HG03442 (cell line): ENCODE results near the gene TNK1.

Experiments used
- ATAC-seq: cut with Tn5 transposase; IDR thresholded peaks from one replicate; pipeline ENCODE4 v1.9.1; 2021; ENCODE audit warnings: mild to moderate bottlenecking, moderate library complexity; ENCODE audit not compliant: unreplicated experiment

The TNK1 gene

DNA sequence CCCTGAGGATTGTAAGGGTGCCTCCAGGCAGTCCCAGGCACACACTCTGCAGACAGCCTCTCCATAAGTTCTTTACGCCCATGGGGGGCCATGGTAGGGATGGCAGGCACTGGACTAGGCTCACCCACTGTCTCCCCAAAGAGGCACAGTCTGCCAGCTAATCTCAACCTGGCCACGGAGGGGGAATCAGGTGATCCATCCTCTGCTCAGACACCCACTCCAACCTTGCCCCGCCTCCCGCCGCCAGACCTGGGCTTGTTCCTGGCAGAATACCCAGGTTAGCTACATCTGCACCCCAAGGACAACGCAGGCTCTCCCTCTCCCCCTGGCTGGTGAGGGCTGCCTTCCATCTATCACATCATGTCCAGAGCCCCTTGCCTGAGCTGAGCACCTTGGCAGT lies 28.0 kb downstream of the TNK1 start:
- ATAC-seq: no peak

DNA sequence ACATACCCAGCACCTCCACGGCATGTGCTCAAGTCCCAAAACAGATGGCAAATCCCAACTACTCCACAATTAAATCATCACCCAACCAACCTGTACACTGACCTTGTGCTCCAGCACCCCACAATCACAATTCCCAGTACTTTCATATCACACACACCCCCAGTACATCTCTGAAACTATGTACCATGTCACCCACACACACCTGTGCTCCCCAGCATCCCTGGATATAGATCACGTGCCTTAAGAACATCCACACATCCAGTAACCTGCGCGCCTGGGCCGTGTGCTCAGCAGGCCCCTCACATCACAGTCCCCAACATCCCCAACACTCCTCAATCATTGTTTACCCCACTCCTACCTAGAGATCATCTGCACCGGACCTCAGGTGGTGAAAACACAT lies 28.8 kb downstream of the TNK1 start:
- no peak for ATAC-seq

DNA sequence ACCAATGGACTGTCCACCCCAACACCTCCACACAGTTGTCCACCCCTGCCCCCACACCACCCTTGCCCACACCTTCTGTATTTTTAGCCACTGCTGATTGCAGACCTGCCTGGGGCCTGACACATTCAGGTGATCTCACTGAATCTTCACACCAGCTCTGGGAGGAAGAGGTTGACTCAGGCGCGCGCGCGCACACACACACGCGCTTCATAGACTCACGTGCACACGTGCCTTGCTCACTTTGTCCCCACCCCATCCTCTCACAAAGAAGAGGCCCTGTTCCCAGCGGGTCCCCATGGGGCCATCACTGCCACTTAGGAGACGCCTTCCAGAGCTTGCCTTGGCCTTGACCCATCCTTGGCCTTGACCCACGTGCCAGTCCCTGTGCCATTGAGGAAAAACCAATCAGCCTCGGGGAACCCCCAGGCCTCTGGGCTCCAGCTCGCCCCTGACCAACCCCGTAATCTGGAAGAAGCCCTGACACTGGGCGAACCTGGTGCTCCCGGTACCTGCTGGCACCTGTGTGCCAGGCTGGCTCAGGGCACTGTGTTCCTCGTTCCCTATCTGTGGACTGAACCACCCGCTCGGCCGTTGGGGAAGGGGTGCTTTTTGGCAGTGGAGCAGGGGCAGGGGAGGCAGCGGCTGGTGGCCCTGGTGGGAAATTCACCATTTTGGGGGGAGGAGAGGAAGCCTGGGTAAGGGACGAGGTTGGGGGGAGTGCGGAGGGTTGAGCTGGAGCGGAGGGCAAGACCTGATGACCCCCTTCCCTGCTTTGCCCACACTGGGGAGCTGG lies 29.9 kb downstream of the TNK1 start:
- no peak for ATAC-seq

DNA sequence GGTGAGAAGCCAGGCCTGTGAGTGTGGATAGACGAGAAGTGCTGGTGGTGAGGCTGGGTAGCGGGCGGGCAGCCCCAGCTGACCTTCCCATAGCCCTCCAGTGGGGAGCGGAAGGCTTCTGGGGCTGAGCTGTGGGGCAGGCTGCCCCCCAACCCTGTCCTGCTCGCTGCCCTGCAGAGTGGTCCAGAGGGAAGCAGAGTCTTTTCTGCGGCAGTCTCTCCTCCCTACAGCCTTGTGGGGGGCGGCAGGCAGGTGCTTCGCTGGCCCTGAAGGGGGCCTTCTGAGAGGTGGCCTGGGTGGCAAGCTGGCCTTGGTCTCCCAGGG lies 30.5 kb downstream of the TNK1 start:
- ATAC-seq: no peak

DNA sequence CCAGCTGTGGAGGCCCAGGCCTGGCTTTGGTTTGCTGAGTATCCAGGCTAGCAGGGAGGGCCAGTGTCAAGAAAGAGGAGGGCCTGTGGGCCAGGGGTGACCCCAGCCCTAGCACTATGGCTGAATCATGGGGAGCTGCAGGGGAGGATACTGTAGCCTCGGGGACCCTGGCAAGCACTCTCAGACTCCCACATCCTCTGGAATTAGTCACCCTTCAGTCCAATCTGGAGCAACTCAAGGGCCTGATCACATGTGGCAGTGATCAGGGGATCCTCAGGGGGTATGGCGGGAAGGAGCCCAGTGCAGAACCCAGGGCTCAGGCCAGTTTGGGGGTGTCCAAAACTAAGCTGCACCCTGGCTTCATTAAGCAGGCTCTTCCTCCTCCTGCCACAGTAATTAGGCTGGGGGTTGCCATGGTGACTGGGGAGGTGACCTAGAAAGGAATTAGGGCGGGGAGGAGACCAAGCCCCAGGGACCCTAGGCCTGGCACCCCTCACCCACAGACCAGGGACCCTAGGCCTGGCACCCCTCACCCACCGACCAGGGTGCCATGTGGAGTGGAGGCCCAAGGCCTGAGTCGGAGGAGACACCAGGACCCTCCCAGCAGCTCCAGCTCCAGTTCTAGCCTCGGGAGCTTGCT lies 32.6 kb downstream of the TNK1 start:
- ATAC-seq: no peak

DNA sequence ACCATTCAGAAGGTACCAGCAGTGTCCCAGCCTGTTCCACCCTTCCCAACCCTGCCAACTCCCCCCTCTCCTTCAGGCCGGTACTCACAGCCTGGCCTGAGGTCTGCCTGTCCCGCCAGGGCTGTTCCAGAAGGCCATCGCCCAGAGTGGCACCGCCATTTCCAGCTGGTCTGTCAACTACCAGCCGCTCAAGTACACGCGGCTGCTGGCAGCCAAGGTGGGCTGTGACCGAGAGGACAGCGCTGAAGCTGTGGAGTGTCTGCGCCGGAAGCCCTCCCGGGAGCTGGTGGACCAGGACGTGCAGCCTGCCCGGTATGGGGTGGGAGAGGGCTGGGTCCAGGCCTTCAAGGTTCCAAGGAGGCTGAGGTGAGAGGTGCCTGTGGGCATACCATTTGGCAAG lies 33.9 kb downstream of the TNK1 start:
- ATAC-seq: no peak

DNA sequence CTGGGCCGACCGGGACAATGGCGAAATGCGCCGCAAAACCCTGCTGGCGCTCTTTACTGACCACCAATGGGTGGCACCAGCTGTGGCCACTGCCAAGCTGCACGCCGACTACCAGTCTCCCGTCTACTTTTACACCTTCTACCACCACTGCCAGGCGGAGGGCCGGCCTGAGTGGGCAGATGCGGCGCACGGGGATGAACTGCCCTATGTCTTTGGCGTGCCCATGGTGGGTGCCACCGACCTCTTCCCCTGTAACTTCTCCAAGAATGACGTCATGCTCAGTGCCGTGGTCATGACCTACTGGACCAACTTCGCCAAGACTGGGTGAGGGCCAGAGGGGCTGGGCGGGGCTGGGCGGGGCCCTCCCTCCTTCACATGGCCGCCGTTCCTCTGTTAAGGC lies 34.9 kb downstream of the TNK1 start:
- ATAC-seq: no peak

DNA sequence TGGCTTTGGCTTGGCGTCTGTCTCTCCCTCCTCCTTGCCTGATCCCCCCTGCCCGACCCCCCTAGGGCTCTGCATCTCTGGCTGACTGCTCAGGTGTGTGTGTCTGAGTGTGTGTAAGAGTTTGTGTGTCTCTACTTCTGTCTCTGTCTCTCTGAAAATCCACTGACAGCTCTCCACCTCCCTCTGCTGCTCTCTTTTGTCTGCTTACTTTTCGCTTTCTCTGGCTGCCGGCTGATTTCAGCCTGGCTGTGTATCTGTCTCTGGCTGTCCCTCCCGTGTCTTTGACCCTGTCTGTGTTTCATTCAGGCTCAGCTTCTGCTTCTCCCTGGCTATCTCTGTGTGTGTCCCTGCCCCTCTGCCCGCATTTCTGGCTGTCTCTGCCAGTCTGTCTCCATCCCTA lies 35.4 kb downstream of the TNK1 start:
- no peak for ATAC-seq

DNA sequence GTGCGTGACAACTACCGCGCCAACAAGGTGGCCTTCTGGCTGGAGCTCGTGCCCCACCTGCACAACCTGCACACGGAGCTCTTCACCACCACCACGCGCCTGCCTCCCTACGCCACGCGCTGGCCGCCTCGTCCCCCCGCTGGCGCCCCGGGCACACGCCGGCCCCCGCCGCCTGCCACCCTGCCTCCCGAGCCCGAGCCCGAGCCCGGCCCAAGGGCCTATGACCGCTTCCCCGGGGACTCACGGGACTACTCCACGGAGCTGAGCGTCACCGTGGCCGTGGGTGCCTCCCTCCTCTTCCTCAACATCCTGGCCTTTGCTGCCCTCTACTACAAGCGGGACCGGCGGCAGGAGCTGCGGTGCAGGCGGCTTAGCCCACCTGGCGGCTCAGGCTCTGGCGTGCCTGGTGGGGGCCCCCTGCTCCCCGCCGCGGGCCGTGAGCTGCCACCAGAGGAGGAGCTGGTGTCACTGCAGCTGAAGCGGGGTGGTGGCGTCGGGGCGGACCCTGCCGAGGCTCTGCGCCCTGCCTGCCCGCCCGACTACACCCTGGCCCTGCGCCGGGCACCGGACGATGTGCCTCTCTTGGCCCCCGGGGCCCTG lies 36.3 kb downstream of the TNK1 start:
- no peak for ATAC-seq

DNA sequence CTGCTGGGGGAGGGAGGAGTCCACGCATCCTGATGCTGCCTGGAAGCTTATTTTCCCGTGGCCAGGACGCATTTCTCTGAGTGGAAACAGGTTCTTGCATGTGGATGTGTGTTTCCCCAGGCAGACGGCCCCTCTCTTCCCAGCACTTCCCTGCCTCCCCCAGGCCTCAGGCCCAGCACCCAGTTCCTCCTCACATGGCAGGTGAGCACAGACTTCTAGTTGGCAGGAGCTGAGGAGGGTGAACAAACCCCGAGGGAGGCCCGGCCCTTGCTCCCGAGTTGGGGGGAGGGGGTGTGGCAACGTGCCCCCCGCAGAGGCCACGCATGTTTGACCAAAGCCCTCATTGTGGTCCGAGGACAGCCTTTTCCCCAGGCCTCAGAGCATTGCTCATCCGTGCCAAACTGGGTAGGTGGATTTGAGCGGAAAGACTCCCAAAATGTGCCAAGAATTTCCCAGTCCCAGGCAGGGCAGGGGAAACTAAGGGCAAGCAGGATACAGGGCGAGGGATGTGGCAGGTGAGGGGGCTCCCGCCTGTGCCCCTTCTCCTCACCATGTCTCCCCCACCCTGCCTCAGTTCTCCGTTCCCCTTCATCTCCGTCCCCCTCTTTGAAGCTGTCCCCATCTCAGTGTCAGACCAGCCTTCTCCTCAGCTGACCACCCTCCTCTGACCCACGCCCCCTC lies 37.7 kb downstream of the TNK1 start:
- no peak for ATAC-seq

DNA sequence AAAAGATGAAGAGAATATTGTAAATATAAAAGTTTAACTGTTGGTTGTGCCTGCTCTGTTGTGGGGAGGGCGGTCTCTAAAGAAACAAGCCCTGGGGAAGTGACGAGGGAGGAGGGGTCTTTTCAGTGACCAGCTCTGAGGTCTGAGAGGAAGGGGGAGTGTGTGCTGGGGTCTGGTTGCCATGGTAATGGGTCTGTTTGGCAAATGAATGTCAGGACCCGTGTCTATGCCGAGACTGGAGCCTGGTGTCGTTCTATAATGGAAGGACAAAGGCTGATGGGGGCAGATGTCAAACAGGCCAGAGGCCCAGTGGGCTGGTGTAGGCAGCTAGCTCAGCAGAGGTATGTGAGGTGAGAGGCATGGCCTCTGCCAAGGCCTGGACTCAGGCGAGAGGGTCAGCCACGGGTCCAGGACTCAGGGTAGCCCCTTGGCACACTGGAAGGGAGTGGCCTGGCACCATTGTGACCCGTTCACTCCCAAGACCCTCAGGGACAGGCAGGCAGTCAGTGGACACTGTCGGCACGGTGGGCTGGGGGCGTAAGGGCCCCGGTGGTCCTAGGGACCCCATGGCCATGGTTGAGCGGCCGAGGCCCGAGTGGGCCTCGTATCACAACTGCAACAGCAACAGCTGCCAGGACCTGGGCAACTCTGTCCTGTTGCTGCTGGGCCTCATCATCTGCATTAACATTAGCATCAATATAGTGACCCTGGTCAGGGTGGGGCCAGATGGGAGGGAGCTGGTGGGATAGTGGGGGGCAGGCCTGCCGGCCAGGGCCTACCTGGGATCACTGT lies 39.1 kb downstream of the TNK1 start, which contains the start of gene SPEM1:
Gene SPEM1 (plus strand): TSS at position 506 of the 792 bp plus-strand sequence. CDS start 61 bp downstream, at position 567.
- ATAC-seq: no peak

DNA sequence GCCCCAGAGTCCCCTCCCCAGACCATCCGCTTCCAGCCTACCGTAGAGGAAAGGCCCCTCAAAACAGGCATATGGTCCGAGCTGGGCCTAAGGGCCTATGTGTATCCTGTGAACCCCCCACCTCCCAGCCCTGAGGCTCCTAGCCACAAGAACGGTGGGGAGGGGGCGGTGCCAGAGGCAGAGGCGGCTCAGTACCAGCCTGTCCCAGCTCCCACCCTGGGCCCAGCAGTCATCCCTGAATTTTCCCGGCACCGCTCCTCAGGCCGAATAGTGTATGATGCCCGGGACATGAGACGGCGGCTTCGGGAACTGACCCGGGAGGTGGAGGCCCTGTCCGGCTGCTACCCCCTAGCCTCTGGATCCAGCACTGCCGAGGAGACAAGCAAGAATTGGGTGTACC lies 40.3 kb downstream of the TNK1 start:
- no peak for ATAC-seq

DNA sequence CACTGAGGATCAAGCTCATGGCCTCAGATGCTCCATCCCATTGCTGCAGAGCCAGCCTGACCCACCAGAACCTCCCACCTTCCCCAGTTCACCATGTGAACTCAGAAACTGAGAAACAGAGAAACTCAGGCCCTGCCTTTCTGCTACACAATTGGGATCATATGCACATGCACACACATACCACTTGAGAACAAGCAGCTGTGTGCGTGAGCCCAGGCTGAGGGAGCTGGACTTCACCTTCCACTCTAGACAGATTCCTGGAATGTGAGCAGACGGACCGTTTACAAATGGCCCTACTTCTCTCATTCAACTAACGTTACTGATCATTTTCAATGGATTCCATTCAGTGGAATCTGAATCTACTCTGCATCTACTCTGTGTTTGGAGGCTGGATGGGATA lies 42.8 kb downstream of the TNK1 start:
- no peak for ATAC-seq

DNA sequence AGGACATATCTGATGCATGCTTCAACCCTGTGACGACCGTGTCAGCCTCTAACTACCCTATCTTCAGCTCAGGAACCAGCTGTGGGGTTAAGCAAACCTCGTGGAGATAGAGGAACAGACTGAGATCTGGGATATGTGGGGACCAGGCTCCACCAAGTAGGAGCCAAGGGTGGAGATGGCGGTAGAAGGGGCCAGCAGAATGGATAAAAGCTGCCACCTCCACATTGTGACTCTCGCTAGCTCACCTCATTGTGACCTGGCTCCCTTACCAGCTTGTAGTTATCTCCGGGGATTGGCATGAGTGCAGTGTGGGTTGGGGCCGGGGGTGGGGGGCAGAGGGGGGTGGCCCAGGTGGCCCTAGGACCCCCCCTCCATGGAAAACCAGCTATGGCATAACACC lies 44.4 kb downstream of the TNK1 start, which contains the start of gene SPEM2:
Gene SPEM2 (plus strand): TSS at position 301 of the 400 bp plus-strand sequence. CDS start 73 bp downstream, at position 374.
- ATAC-seq: no peak

DNA sequence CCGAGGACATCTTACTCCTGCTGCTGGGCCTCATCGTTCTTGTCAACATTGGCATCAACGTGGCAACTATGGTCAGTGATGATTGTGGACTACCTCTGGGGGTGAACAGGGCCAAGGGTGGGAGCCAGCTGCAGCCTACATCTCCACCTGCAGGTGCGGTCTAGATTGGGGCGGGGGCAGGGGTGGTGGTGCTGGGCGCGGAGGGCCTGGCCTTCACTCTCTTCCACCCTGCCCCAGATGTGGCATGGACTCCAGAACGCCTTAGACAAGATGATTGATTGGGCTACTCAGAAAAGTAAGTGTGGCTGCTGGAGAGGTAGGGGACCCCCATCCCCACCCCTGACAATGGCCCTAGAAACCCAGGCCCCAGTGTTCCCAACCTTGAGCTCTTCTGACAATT lies 44.9 kb downstream of the TNK1 start:
- no peak for ATAC-seq

DNA sequence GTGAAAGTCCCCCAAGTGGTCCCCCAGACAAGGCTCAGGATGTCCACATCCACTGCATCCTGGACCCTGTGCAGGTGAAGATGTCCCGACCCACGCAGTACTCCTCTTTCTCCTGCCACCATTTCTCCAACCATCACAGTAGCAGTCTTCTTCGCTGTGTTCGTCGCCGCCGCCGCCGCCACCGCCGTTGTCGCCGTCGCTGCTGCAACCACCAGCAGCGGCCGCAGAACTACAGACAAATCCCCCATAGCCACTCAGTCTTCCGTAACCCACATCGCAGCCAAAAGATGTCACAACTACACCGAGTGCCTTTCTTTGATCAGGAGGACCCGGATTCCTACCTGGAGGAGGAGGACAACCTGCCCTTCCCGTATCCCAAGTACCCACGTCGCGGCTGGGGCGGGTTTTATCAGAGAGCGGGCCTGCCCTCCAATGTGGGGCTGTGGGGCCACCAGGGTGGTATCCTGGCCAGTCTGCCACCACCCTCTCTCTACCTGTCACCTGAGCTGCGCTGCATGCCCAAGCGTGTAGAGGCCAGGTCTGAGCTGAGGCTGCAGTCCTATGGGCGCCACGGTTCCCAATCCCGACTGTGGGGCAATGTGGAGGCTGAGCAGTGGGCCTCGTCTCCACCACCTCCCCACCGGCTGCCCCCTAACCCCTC lies 45.4 kb downstream of the TNK1 start:
- ATAC-seq: no peak

DNA sequence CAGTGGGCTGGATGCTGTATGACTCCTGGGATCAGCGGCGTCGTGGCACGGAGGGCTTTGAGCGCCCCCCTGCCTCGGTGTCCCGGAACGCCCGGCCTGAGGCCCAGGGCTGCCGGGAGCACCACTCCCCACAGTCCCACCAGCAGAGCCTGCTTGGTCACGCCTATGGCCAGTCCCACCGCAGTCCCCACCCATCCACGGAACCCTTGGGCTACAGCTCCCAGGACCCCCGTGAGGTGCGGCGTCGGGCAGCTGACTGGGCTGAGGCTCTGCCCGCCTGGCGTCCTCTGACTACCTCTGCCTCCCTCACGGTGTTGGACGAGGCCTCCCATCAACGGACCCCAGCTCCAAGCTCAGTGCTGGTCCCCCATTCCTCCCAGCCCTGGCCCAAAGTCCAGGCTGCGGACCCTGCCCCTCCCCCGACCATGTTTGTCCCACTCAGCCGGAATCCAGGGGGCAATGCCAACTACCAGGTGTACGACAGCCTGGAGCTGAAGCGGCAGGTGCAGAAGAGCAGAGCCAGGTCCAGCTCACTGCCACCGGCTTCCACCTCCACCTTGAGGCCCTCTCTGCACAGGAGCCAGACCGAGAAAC lies 46.1 kb downstream of the TNK1 start:
- no peak for ATAC-seq

DNA sequence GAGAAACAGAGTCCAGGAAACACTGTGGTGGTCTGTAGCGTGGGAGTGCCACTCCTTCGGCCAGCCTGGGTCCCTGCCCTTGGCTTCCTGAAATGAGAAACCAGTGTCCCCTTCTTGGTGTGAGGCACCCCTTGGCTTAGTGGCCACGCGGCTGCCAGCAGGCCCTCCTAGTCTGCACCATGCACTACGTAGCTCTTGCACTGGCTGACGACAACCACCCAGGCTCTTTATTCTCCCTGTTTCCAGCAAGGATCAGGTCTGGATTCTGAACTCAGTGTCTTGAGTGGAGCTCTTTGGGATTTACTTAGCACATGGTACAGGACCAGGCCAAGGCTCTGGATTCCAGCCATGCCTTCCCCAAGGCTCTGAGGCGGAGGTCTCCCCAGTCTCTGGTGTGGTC lies 46.7 kb downstream of the TNK1 start:
- ATAC-seq: no peak

DNA sequence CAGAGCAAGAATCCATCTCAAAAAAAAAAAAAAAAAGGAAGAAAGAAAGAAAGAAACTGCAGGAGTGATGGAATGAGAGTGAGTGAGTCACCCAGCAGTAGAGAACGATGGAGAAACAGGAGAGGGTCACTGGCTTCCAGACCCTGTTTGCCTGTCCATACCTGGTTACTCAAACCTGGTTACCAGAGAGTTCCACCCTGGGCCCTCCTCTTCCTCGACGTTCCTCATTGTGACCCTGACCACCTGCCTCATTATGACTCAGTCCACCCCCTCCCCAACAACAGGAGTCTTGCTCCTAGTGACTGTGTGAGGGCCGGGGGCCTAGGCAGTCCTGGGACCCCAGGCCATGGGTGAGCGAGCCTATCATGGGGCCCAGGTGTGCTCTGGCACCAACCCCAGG lies 47.7 kb downstream of the TNK1 start, which contains the start of gene SPEM3:
Gene SPEM3 (plus strand): TSS at position 301 of the 400 bp plus-strand sequence. CDS start 46 bp downstream, at position 347.
- ATAC-seq: no peak

DNA sequence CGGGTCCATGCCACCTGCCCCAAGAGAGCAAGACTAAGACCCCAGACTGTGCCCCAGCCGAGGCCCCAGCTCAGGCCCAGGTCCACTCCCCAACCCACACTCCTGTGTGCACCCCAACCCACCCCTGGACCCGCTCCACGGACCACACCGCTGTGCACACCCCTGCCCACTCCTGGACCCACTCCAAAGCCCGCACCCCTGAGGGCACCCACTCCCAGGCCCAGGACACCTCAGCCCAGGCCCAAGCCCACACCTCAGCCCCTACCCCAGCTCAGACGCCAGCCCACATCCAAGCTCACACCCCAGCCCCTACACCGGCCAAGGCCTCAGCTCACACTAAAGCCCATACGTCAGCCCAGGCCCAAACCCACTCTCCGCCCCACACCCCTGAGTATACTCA lies 48.8 kb downstream of the TNK1 start:
- ATAC-seq: no peak
